Upper lobe of right lung (tissue), 1 donor: ENCODE measurements around the gene SNRNP200. TPM values are rescaled to one million over a fixed set of nuclear protein-coding genes. Genes with fewer than 3 reads are reported as not detected.

Experiments used
- ATAC-seq: fragments of 200-7000 bp; cut with Tn5 transposase; one replicate; pipeline ENCODE4 v1.9.1; 2020; ENCODE audit warnings: mild to moderate bottlenecking, moderate library complexity
- DNase-seq: peaks from one replicate; pipeline ENCODE4 v3.0.0-alpha.2; 2020
- H3K27ac ChIP-seq: fragments of 200-600 bp; one replicate; pipeline ENCODE4 v1.8.0; 2022
- H3K27me3 ChIP-seq: fragments of 200-600 bp; one replicate; pipeline ENCODE4 v1.8.0; 2022; ENCODE audit warnings: mild to moderate bottlenecking
- H3K36me3 ChIP-seq: fragments of 200-600 bp; one replicate; pipeline ENCODE4 v1.8.0; 2022
- H3K4me1 ChIP-seq: fragments of 200-600 bp; one replicate; pipeline ENCODE4 v1.8.0; 2022
- H3K4me3 ChIP-seq: fragments of 200-600 bp; one replicate; pipeline ENCODE4 v1.8.0; 2022; ENCODE audit warnings: mild to moderate bottlenecking
- H3K9me3 ChIP-seq: fragments of 200-600 bp; one replicate; pipeline ENCODE4 v1.8.0; 2022
- intact Hi-C: fragments of 100-400 bp; cut with DNase I; formaldehyde crosslinking; loops from one replicate; pipeline ENCODE4 v1.11.0; 2022
- total RNA-seq: library from RNA; stranded (reverse); fragmentation: NEBNext Ultra II Directional; extraction: Animal tissue kit (Norgen Biotek cat#: 25700); gene quantifications from one replicate; pipeline ENCODE4 v1.2.1, GENCODE V29; 2021
- TF ChIP-seq, protein P1 (sequence below): fragments of 200-600 bp; IDR thresholded peaks from one replicate; pipeline ENCODE4 v1.8.0; 2022; ENCODE audit warnings: antibody characterized with exemption
- donor health status: DM: no; HTN: yes; CAD: no; lungs with severe emphysema.

Gene SNRNP200
- total RNA-seq, 1 donor from 2014 or later = 91.2 TPM

DNA sequence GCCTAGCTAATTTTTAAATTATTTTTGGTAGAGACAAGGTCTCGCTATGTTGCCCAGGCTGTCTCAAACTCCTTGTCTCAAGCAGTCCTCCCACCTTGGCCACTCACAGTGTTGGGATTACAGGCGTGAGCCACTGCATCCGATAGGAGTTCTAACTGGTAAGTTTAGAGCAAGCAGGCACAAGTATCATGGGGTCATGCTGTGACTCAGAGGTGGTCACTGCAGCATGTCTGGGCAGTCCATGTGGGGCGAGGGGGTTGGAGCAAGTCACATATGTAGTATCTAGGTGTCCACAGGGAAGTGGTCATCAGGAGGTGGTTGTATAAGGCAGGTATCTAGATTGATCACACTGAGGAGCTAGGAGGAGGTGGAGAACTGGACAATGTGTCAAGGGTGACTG is 74.0 kb downstream of the SNRNP200 start:
- intact Hi-C loops = no loop called here
- TF ChIP-seq, protein P1, sequence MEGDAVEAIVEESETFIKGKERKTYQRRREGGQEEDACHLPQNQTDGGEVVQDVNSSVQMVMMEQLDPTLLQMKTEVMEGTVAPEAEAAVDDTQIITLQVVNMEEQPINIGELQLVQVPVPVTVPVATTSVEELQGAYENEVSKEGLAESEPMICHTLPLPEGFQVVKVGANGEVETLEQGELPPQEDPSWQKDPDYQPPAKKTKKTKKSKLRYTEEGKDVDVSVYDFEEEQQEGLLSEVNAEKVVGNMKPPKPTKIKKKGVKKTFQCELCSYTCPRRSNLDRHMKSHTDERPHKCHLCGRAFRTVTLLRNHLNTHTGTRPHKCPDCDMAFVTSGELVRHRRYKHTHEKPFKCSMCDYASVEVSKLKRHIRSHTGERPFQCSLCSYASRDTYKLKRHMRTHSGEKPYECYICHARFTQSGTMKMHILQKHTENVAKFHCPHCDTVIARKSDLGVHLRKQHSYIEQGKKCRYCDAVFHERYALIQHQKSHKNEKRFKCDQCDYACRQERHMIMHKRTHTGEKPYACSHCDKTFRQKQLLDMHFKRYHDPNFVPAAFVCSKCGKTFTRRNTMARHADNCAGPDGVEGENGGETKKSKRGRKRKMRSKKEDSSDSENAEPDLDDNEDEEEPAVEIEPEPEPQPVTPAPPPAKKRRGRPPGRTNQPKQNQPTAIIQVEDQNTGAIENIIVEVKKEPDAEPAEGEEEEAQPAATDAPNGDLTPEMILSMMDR = no peak
- DNase-seq (peak; percentile 21), ATAC-seq (no peak)
- Histone ChIP-seq H3K9me3 (no peaks in the 10 kb centered on the region), H3K36me3 (no peaks in the 10 kb centered on the region), H3K4me3 (no peak overlapping the region), H3K27me3 (no peaks in the 10 kb centered on the region), H3K4me1 (no peaks in the 10 kb centered on the region), H3K27ac (no peak overlapping the region)

DNA sequence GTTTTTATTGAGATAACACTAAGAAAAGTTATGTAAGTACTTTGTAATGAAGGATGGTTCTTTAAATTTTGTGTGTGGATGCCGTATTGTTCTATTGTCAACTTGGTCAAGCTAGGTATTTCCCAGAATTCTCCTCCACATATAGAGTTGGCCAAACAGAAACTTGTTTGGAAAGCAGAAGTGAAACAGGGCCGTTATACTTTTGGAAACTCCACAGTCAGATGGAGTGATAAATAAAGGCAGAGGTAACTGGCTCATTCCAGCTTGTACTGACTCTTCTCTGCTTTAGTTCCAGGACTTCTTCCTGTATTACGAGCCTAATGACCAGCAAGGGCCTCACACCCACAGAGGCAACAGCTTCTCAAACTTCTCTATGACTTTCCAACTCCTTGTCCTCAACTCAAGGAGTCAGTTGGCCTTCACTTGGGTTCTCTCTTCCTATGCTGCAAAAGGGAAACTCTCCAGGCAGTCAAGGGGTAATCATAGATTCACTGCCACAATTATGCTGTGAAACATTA is 80.3 kb downstream of the SNRNP200 start:
- H3K4me3 ChIP-seq = no peak overlapping the region
- TF ChIP-seq, protein P1 = no peak
- no peaks in the 10 kb centered on the region for H3K36me3 ChIP-seq
- H3K4me1 ChIP-seq = no peaks in the 10 kb centered on the region
- peak overlapping the region; percentile 7 for H3K27ac ChIP-seq
- H3K9me3 ChIP-seq = no peaks in the 10 kb centered on the region
- DNase-seq = no peak
- intact Hi-C loops = no loop called here
- H3K27me3 ChIP-seq = no peaks in the 10 kb centered on the region
- ATAC-seq = peak; percentile 91

Other genes starting within 250 kb of the SNRNP200 start
- gene ADRA2B, start 189.0 kb downstream of the SNRNP200 start, total RNA-seq = 0.14 TPM
- not detected for gene ASTL, start 167.0 kb downstream of the SNRNP200 start, total RNA-seq
- gene DUSP2, start 160.1 kb downstream of the SNRNP200 start, total RNA-seq = 4.4 TPM
- 156 TPM for gene STARD7, start 96.7 kb downstream of the SNRNP200 start, total RNA-seq
- gene TMEM127, start 39.5 kb downstream of the SNRNP200 start, total RNA-seq = 67.3 TPM
- 61.7 TPM for gene CIAO1, start 39.3 kb downstream of the SNRNP200 start, total RNA-seq
- gene ITPRIPL1, start 19.8 kb upstream of the SNRNP200 start, total RNA-seq = 1.3 TPM
- 1.6 TPM for gene NCAPH, start 30.2 kb upstream of the SNRNP200 start, total RNA-seq
- 0.29 TPM for gene NEURL3, start 199.8 kb upstream of the SNRNP200 start, total RNA-seq
- 32.8 TPM for gene ARID5A, start 231.2 kb upstream of the SNRNP200 start, total RNA-seq